OCI-LY3 (cell line): Measurements from ENCODE around the gene PARD6G.

ENCODE experiments used
- H2AFZ ChIP-seq: fragments of 200-600, 300-600 bp; shearing (Covaris generic); 2 replicates; pipeline ENCODE4 v1.6.0; 2014; ENCODE audit warnings: antibody characterized with exemption, low read depth, low read length
- H3K27ac ChIP-seq: fragments of 200-600, 300-600 bp; sonication (generic); 2 replicates; pipeline ENCODE4 v1.5.1; 2014; ENCODE audit warnings: mild to moderate bottlenecking, low read length, moderate library complexity, mixed read lengths
- H3K27me3 ChIP-seq: fragments of 200-600, 300-600 bp; sonication (generic); 2 replicates; pipeline ENCODE4 v1.6.1; 2014; ENCODE audit warnings: low read depth, low read length, mixed read lengths
- H3K36me3 ChIP-seq: fragments of 200-600, 300-600 bp; sonication (generic); replicated peaks from 2 replicates; pipeline ENCODE3; 2014; ENCODE audit warnings: low read depth, low read length, mixed read lengths
- H3K4me1 ChIP-seq: fragments of 300-600, 200-600 bp; sonication (generic); 2 replicates; pipeline ENCODE4 v1.6.1; 2014; ENCODE audit warnings: low read length, mixed read lengths
- H3K4me2 ChIP-seq: fragments of 200-600, 300-600 bp; sonication (generic); 2 replicates; pipeline ENCODE4 v1.6.1; 2014; ENCODE audit warnings: low read length, mixed read lengths
- H3K4me3 ChIP-seq: fragments of 300-600, 200-600 bp; sonication (generic); 2 replicates; pipeline ENCODE4 v1.5.1; 2014; ENCODE audit warnings: antibody characterized with exemption, mild to moderate bottlenecking, low read length, moderate library complexity
- H3K79me2 ChIP-seq: fragments of 300-600, 200-600 bp; shearing (Covaris generic); 2 replicates; pipeline ENCODE4 v1.6.1; 2014; ENCODE audit warnings: mild to moderate bottlenecking, low read length, mixed read lengths
- H3K9ac ChIP-seq: fragments of 300-600, 200-600 bp; shearing (Covaris generic); 2 replicates; pipeline ENCODE4 v1.6.0; 2014; ENCODE audit warnings: mild to moderate bottlenecking, low read length, moderate library complexity
- H3K9me3 ChIP-seq: fragments of 200-600, 300-600 bp; shearing (Covaris generic); 2 replicates; pipeline ENCODE4 v1.6.1; 2014; ENCODE audit warnings: low read length, mixed read lengths; ENCODE audit not compliant: insufficient read depth
- H4K20me1 ChIP-seq: fragments of 200-600, 300-600 bp; sonication (generic); 2 replicates; pipeline ENCODE4 v1.6.1; 2016; ENCODE audit warnings: low read length, mixed read lengths; ENCODE audit not compliant: insufficient read depth
- CTCF ChIP-seq: fragments of 200-600, 300-600 bp; sonication (generic); IDR thresholded peaks from 2 replicates; pipeline ENCODE4 v1.5.1; 2014; ENCODE audit warnings: antibody characterized with exemption, low read length, low read depth
- EZH2phosphoT487 ChIP-seq: fragments of 200-600 bp; shearing (Covaris generic); IDR thresholded peaks from 2 replicates; pipeline ENCODE4 v1.6.1; 2018; ENCODE audit warnings: antibody characterized with exemption, mixed run types, low read depth

PARD6G gene

GRCh38 chr18:80157708-80158343, 89.5 kb downstream of the PARD6G start:
- Histone ChIP-seq H2AFZ (no peak overlapping the region), H3K36me3 (no peaks in the 10 kb centered on the region), H3K4me3 (no peak overlapping the region), H4K20me1 (peaks cover 16% of the 10 kb centered on the region; the same call in 1 of the 2 replicates), H3K9me3 (no peaks in the 10 kb centered on the region), H3K9ac (no peak overlapping the region; the same call in 1 of the 2 replicates), H3K27me3 (no peaks in the 10 kb centered on the region), H3K4me2 (no peak overlapping the region), H3K27ac (no peak overlapping the region), H3K79me2 (no peaks in the 10 kb centered on the region), H3K4me1 (peaks cover 9% of the 10 kb centered on the region)
- TF ChIP-seq CTCF (peak; percentile 100), EZH2phosphoT487 (no peak)

GRCh38 chr18:80154293-80154692, 93.0 kb downstream of the PARD6G start:
- no peak overlapping the region for H2AFZ ChIP-seq
- TF ChIP-seq EZH2phosphoT487 (no peak), CTCF (peak; percentile 88)
- H3K36me3 ChIP-seq = peaks cover 1% of the 10 kb centered on the region
- no peak overlapping the region for H3K4me3 ChIP-seq
- H3K79me2 ChIP-seq = no peaks in the 10 kb centered on the region
- H3K27me3 ChIP-seq = no peaks in the 10 kb centered on the region
- no peak overlapping the region for H3K27ac ChIP-seq
- peaks cover 18% of the 10 kb centered on the region; the same call in 1 of the 2 replicates for H4K20me1 ChIP-seq
- peak overlapping the region; percentile 21 for H3K4me2 ChIP-seq
- peaks cover 15% of the 10 kb centered on the region for H3K4me1 ChIP-seq
- H3K9me3 ChIP-seq = no peaks in the 10 kb centered on the region
- H3K9ac ChIP-seq = no peak overlapping the region

DNA sequence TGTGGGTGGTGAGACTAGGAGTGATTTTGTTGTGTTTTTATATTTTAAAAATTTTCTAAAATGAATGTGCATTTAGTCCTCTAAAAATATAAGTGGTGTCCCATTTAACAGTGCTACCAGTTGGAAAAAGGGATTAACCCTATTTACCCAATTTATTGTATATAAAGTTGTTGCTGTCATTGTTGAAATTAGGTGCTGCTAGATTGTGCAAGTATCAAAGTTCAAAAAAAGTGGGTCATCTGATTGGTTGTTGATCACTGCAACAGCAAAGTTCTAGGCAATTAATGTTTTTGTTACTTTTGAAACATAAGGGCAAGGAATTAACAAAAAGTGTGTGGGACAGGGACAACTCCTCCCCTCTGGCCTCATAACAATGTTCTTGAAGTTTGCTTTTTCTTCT, 97.6 kb downstream of the PARD6G start:
- H3K4me2 ChIP-seq = no peak overlapping the region
- no peak overlapping the region for H3K4me3 ChIP-seq
- H3K36me3 ChIP-seq = peaks cover 9% of the 10 kb centered on the region
- no peaks in the 10 kb centered on the region for H3K9me3 ChIP-seq
- no peak overlapping the region for H3K9ac ChIP-seq
- no peaks in the 10 kb centered on the region for H3K79me2 ChIP-seq
- H3K4me1 ChIP-seq = peaks cover 36% of the 10 kb centered on the region
- H4K20me1 ChIP-seq = peaks cover 18% of the 10 kb centered on the region; the same call in 1 of the 2 replicates
- H3K27ac ChIP-seq = no peak overlapping the region
- no peaks in the 10 kb centered on the region for H3K27me3 ChIP-seq
- H2AFZ ChIP-seq = no peak overlapping the region
- TF ChIP-seq EZH2phosphoT487 = no peak

DNA sequence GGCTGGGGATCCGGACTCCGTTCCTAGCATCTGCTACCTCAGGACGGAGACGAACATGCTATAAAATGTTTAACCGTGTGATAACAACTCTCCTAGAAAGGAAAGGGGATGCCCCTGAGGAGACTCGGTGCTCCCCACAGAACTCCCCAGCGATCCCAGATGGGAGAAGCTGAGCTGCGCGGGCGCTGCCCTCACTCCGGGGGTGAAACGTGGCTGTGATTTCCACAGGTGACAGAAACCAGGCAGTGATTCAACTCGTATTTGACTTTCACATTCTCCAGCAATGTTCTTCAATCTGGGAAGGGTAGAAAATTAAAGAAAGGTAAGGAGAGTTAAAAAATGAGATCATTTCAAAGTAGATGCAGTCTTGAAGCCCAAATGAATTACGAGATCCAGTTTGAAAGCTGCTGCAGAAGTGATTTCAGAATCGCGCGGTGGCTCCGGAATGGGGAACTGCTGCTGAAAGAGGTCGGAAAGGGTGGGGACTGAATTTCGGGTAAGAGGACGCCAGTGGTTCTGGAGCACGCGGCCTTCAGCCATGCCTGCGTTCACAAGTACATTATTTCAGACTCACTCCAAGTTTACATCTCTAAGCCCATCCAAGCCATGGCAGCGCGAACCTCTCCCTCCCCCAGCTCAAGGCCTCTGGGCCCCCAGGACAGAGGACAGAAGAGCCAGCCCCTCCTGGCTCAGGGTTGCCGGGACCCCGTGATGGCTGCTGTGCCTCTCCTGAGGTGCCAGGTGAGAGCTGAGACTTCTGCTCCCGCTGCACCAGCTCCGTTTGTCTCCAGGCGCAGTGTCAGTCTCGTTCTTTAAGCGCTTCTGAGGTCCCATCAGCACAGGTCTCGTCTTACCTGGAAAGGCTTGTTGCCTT, 98.8 kb downstream of the PARD6G start:
- H2AFZ ChIP-seq = peak overlapping the region; percentile 26; the same call in 1 of the 2 replicates
- H3K4me3 ChIP-seq = peak overlapping the region; percentile 79
- TF ChIP-seq EZH2phosphoT487 = no peak
- TF ChIP-seq CTCF = no peak
- H3K79me2 ChIP-seq = no peaks in the 10 kb centered on the region
- H3K9me3 ChIP-seq = no peaks in the 10 kb centered on the region
- peak overlapping the region; percentile 7; the same call in 1 of the 2 replicates for H3K9ac ChIP-seq
- no peak overlapping the region for H3K27ac ChIP-seq
- peaks cover 19% of the 10 kb centered on the region; the same call in 1 of the 2 replicates for H4K20me1 ChIP-seq
- peaks cover 32% of the 10 kb centered on the region for H3K4me1 ChIP-seq
- peak overlapping the region; percentile 78 for H3K4me2 ChIP-seq
- peaks cover 9% of the 10 kb centered on the region for H3K36me3 ChIP-seq
- no peaks in the 10 kb centered on the region for H3K27me3 ChIP-seq
